A673 (cell line): ENCODE results near the gene THAP12. TPM values are rescaled to one million over a fixed set of nuclear protein-coding genes. Genes with fewer than 3 reads are reported as not detected.

Source experiments
- BruUV-seq: library from RNA; stranded (reverse); fragments of 400-500 nt; replicated peaks from 2 replicates; lab custom pipeline; 2021; lab: Mats Ljungman, UMichigan
- CTCF ChIA-PET: fragments of 300-600 bp; sonication (Branson Sonifier 250); formaldehyde crosslinking; loops from one replicate; lab custom pipeline; 2022; ENCODE audit warnings: antibody characterized with exemption; lab: Charles Lee
- POLR2A ChIA-PET: fragments of 300-600 bp; sonication (Branson Sonifier 250); formaldehyde crosslinking; loops from one replicate; lab custom pipeline; 2022; ENCODE audit warnings: antibody characterized with exemption; ENCODE audit not compliant: low non-redundant PET; lab: Charles Lee
- DNase-seq: peaks from one replicate; pipeline ENCODE4 v3.0.0-alpha.2; 2015; ENCODE audit warnings: low spot score
- H3K27ac ChIP-seq: fragments of 200-600 bp; sonication (generic); 2 replicates; pipeline ENCODE4 v1.5.1; 2016; ENCODE audit warnings: mixed run types, low read depth, mild to moderate bottlenecking, mixed read lengths, antibody characterized with exemption, low read length; ENCODE audit not compliant: poor library complexity, severe bottlenecking
- H3K27me3 ChIP-seq: fragments of 200-600 bp; sonication (generic); replicated peaks from 2 replicates; pipeline ENCODE4 v1.6.1; 2017; ENCODE audit warnings: mixed run types, low read depth, mild to moderate bottlenecking, mixed read lengths, antibody characterized with exemption, low read length; ENCODE audit not compliant: insufficient read depth, poor library complexity
- H3K36me3 ChIP-seq: fragments of 200-600 bp; sonication (generic); 2 replicates; pipeline ENCODE4 v1.6.1; 2016; ENCODE audit warnings: mixed run types, mild to moderate bottlenecking, mixed read lengths, antibody characterized with exemption, low read length; ENCODE audit not compliant: insufficient read depth, poor library complexity, severe bottlenecking
- H3K4me1 ChIP-seq: fragments of 200-600 bp; sonication (generic); 2 replicates; pipeline ENCODE4 v1.6.1; 2017; ENCODE audit warnings: mixed run types, mild to moderate bottlenecking, mixed read lengths, antibody characterized with exemption, low read length; ENCODE audit not compliant: insufficient read depth, poor library complexity, severe bottlenecking
- H3K4me3 ChIP-seq: fragments of 200-600 bp; sonication (generic); 2 replicates; pipeline ENCODE4 v1.5.1; 2016; ENCODE audit warnings: low read depth, mixed run types, mild to moderate bottlenecking, mixed read lengths, low read length; ENCODE audit not compliant: poor library complexity, severe bottlenecking
- H3K9me3 ChIP-seq: fragments of 200-600 bp; sonication (generic); 2 replicates; pipeline ENCODE4 v1.6.1; 2016; ENCODE audit warnings: mixed run types, low read depth, mild to moderate bottlenecking, mixed read lengths, antibody characterized with exemption, low read length; ENCODE audit not compliant: poor library complexity, severe bottlenecking
- EZH2 ChIP-seq: fragments of 200-600 bp; sonication (generic); IDR thresholded peaks from 2 replicates; pipeline ENCODE4 v1.6.1; 2017; ENCODE audit warnings: borderline replicate concordance, low read depth, mild to moderate bottlenecking, mixed read lengths, antibody characterized with exemption, low read length; ENCODE audit not compliant: poor library complexity, severe bottlenecking
- intact Hi-C: fragments of 100-400 bp; cut with micrococcal nuclease; formaldehyde crosslinking; loops from one replicate; pipeline ENCODE4 v1.10.0; 2022; ENCODE audit not compliant: unreplicated experiment
- total RNA-seq: library from RNA; stranded (reverse); gene quantifications from 2 replicates; pipeline ENCODE4 v1.2.3, GENCODE V29; 2021
- TF ChIP-seq, protein P1 (sequence below): fragments of 300-800, 200-600 bp; sonication (generic); conservative IDR thresholded peaks from 2 replicates; pipeline ENCODE4 v1.5.1; 2017; ENCODE audit warnings: low read depth, mild to moderate bottlenecking, antibody characterized with exemption, low read length, moderate library complexity, mixed read lengths

The THAP12 gene
- total RNA-seq, 1 experiment from 2014 or later: 53.1 TPM

DNA sequence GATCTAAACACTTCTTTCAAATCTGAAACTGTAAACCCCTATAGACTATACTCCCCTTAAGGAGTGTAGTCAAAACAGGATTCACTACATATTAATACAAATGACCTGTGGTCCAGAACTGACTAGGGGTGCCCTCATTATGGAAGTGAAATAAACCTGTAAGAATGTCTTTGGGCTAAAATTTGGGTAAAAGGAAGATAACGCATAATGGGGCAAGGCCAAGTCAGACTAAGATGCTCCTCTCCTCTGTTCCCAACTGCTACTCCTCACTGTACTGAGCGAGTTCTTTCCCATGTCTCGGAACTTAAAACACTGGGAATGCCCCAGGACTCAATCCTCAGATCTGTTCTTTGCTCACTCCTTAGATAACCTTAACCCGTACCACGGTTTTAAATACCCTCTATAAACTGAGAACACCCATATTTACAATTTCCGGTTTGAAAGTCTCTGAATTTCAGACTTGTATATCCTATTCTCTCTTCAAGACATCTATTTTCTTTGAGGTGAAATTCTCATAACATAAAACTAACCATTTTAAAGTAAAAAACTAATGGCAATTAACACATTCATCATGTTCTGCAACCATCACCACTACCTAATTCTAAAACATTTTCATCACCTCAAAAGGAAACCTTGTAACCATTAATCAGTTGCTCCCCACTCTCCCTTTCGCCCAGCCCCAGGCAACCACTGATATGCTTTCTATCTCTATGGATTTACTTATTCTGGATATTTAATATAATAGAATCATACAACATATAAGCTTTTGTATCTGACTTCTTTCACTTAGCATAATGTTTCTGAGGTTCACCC, 4.0 kb downstream of the THAP12 start:
- Histone ChIP-seq H3K27me3 (no peaks in the 10 kb centered on the region), H3K9me3 (no peaks in the 10 kb centered on the region), H3K27ac (no peak overlapping the region), H3K4me3 (no peak overlapping the region), H3K4me1 (peaks cover 17% of the 10 kb centered on the region), H3K36me3 (no peaks in the 10 kb centered on the region)
- ChIA-PET CTCF (no interaction called here), POLR2A (no interaction called here)
- intact Hi-C loops: no loop called here
- TF ChIP-seq, protein P1, sequence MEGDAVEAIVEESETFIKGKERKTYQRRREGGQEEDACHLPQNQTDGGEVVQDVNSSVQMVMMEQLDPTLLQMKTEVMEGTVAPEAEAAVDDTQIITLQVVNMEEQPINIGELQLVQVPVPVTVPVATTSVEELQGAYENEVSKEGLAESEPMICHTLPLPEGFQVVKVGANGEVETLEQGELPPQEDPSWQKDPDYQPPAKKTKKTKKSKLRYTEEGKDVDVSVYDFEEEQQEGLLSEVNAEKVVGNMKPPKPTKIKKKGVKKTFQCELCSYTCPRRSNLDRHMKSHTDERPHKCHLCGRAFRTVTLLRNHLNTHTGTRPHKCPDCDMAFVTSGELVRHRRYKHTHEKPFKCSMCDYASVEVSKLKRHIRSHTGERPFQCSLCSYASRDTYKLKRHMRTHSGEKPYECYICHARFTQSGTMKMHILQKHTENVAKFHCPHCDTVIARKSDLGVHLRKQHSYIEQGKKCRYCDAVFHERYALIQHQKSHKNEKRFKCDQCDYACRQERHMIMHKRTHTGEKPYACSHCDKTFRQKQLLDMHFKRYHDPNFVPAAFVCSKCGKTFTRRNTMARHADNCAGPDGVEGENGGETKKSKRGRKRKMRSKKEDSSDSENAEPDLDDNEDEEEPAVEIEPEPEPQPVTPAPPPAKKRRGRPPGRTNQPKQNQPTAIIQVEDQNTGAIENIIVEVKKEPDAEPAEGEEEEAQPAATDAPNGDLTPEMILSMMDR: no peak
- BruUV-seq: no TSS peak
- DNase-seq: no peak

GRCh38 chr11:76371170-76371569, 9.8 kb downstream of the THAP12 start:
- intact Hi-C loops: no loop called here
- Histone ChIP-seq H3K9me3 (no peaks in the 10 kb centered on the region), H3K4me1 (peaks cover 15% of the 10 kb centered on the region), H3K36me3 (no peaks in the 10 kb centered on the region), H3K4me3 (no peak overlapping the region), H3K27me3 (no peaks in the 10 kb centered on the region), H3K27ac (peak overlapping the region; percentile 30)
- DNase-seq: peak; percentile 44
- TF ChIP-seq EZH2: no peak
- TF ChIP-seq, protein P1: no peak
- POLR2A ChIA-PET: no interaction called here
- BruUV-seq: no TSS peak
- CTCF ChIA-PET: no interaction called here

GRCh38 chr11:76369406-76369805, 11.5 kb downstream of the THAP12 start:
- H3K27ac ChIP-seq: no peak overlapping the region
- H3K36me3 ChIP-seq: no peaks in the 10 kb centered on the region
- intact Hi-C loops: no loop called here
- H3K27me3 ChIP-seq: no peaks in the 10 kb centered on the region
- CTCF ChIA-PET: no interaction called here
- no TSS peak for BruUV-seq
- no peak for DNase-seq
- H3K9me3 ChIP-seq: no peaks in the 10 kb centered on the region
- TF ChIP-seq, protein P1: no peak
- no peak for TF ChIP-seq EZH2
- POLR2A ChIA-PET: no interaction called here
- no peak overlapping the region for H3K4me3 ChIP-seq
- H3K4me1 ChIP-seq: peaks cover 15% of the 10 kb centered on the region
